ENCODE data around the gene FAM131C.

The FAM131C gene

DNA sequence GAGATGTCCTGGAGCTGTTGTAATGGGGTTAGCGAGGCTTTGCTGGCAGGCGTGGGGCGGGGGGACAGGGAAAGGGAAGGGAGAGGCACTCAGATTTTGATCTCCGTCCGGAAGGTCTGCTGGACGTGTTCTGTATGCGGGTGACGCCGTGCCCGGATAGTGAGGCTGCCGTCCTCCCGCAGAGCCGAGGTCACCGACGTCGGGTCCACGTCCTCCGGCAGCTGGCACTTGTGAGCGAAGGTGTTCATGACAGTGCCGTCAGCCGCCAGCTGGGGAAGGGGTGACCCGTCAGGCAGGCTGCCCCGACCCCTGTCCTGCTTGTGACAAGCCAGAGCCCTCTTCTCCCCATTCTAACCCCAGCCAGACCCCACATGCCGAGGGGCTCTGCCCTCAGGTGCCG is 58.0 kb downstream of the FAM131C start:
- no peak overlapping the region for H3K4me3 ChIP-seq (ENCODE audit: low read depth in 1 of 2, low read length in 1 of 2)
- no peaks in the 10 kb centered on the region for H3K9me3 ChIP-seq
- no peak overlapping the region for H3K27ac ChIP-seq
- TF ChIP-seq, protein P1, sequence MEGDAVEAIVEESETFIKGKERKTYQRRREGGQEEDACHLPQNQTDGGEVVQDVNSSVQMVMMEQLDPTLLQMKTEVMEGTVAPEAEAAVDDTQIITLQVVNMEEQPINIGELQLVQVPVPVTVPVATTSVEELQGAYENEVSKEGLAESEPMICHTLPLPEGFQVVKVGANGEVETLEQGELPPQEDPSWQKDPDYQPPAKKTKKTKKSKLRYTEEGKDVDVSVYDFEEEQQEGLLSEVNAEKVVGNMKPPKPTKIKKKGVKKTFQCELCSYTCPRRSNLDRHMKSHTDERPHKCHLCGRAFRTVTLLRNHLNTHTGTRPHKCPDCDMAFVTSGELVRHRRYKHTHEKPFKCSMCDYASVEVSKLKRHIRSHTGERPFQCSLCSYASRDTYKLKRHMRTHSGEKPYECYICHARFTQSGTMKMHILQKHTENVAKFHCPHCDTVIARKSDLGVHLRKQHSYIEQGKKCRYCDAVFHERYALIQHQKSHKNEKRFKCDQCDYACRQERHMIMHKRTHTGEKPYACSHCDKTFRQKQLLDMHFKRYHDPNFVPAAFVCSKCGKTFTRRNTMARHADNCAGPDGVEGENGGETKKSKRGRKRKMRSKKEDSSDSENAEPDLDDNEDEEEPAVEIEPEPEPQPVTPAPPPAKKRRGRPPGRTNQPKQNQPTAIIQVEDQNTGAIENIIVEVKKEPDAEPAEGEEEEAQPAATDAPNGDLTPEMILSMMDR (IDR thresholded peaks at IDR 0.05): no peak
- peaks cover 6 to 11% of the 10 kb centered on the region in 2 experiments for H3K4me1 ChIP-seq (ENCODE audit: control insufficient read depth in 1 of 2, insufficient read depth in 1 of 2, low read depth in 1 of 2, low read length in 1 of 2)
- no peaks in the 10 kb centered on the region for H3K36me3 ChIP-seq
- H3K27me3 ChIP-seq: peaks cover 28% of the 10 kb centered on the region

DNA sequence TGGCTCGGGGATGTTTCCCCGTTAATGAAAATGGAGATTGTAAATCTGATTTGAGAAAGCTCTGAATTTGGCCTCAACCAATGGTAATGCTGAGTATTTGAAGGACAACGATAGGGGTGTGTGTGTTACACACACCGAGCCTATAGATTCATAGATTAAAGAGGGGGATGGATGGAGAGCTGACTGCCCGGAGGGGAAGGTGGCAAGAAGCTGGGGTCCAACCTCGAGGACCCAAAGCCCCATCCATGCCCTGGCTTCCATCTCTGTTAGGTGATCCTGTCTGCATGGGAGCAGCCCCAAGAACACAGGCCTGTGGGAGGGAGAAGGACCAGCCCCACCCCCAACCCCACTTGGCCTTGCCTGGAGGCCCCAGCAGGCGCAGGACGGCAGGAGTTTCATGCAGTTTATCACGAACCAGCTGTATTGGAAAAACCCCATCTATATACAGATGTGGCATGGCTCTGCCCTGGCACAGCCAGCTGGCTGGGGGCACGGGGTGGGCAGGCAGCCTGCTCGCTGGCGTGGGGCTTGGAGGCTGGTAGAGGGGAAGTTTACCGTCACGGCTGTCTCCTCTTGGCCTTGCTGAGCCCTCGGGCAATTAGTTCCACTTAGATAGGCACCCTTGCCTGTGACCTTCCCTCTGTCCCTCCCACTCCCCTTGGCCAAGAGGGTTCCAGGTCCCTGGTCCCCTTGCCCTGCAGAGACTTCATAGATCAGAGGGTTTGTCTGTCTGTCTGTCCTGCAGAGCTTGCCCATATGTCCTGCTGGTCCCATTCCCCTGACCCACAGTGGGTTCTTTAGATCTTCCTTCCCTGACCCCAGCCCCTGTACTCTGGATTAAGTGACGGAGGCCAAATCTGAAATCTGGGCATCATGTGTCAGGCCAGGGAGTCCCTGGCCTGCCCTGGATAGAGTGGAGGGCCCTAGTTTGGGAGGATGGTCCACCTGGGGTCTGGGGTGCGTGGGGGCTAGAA is 58.7 kb downstream of the FAM131C start:
- Histone ChIP-seq H3K9me3 (no peaks in the 10 kb centered on the region), H3K4me1 (ENCODE audit: control insufficient read depth in 1 of 2, insufficient read depth in 1 of 2, low read depth in 1 of 2, low read length in 1 of 2) (peaks cover 6 to 11% of the 10 kb centered on the region in 2 experiments), H3K27me3 (peaks cover 28% of the 10 kb centered on the region), H3K27ac (no peak overlapping the region), H3K36me3 (no peaks in the 10 kb centered on the region), H3K4me3 (ENCODE audit: low read depth in 1 of 2, low read length in 1 of 2) (no peak overlapping the region)
- TF ChIP-seq, protein P1 (IDR thresholded peaks at IDR 0.05): no peak

DNA sequence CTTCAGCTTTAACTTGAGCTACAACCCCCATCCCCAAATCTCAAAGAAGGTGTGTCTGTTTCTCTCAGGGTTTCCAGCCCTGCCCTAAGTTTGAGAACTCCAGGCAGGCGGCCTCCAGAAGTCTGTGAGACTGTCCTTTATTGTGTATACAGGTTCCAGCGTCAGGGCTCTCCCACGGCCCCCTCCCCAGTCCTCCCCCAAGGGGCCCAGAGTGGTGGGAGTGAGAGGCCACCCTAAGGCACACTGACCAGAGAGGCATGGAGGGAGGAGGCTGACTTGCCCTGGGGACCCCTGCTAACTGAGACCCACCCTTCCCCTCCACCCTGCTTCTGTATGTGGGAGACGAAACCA is 59.6 kb downstream of the FAM131C start:
- Histone ChIP-seq H3K27me3 (peaks cover 28% of the 10 kb centered on the region), H3K4me3 (ENCODE audit: low read depth in 1 of 2, low read length in 1 of 2) (no peak overlapping the region), H3K27ac (no peak overlapping the region), H3K36me3 (no peaks in the 10 kb centered on the region), H3K9me3 (no peaks in the 10 kb centered on the region), H3K4me1 (ENCODE audit: control insufficient read depth in 1 of 2, insufficient read depth in 1 of 2, low read depth in 1 of 2, low read length in 1 of 2) (peaks cover 6 to 11% of the 10 kb centered on the region in 2 experiments)
- TF ChIP-seq, protein P1 (IDR thresholded peaks at IDR 0.05): no peak

DNA sequence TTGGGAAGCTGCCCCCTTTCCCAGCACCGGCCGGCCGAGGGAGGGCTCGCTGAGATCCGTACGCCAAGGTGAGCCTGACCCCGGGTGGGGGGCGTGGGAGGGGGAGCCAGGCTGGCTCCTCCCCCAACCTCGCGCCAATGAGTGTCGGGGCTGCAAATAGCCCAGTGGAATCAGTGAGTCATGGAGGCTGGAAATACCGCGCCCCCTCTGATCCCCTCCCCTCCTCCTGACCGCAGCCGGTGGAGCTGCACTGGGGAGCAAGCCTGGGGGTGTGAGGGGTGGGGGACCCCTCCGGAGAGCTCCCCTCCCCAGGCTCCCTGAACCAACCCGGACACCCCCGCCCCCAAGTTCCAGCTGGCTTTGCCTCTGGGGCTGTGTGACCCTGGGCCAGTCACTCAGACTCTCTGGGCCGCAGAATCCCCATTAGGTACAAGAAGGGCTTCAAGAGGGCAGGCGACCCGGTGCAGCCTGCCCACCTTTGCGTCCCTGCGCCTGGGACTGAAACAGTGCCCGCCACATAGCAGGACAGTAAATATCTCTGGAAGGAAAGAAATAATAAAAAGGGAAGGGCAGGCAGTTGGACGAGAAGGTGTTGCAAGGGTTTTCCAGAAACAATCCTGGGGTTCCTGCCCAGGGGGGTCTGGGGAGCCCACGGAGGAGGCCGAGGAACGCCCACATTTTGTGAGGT is 60.1 kb downstream of the FAM131C start:
- Histone ChIP-seq H3K27ac (no peak overlapping the region), H3K4me1 (ENCODE audit: control insufficient read depth in 1 of 2, insufficient read depth in 1 of 2, low read depth in 1 of 2, low read length in 1 of 2) (peaks cover 6 to 11% of the 10 kb centered on the region in 2 experiments), H3K36me3 (no peaks in the 10 kb centered on the region), H3K9me3 (no peaks in the 10 kb centered on the region), H3K27me3 (peaks cover 28% of the 10 kb centered on the region), H3K4me3 (ENCODE audit: low read depth in 1 of 2, low read length in 1 of 2) (peak overlapping the region in 1 of 2 experiments; percentile 61)
- TF ChIP-seq, protein P1 (IDR thresholded peaks at IDR 0.05): no peak

DNA sequence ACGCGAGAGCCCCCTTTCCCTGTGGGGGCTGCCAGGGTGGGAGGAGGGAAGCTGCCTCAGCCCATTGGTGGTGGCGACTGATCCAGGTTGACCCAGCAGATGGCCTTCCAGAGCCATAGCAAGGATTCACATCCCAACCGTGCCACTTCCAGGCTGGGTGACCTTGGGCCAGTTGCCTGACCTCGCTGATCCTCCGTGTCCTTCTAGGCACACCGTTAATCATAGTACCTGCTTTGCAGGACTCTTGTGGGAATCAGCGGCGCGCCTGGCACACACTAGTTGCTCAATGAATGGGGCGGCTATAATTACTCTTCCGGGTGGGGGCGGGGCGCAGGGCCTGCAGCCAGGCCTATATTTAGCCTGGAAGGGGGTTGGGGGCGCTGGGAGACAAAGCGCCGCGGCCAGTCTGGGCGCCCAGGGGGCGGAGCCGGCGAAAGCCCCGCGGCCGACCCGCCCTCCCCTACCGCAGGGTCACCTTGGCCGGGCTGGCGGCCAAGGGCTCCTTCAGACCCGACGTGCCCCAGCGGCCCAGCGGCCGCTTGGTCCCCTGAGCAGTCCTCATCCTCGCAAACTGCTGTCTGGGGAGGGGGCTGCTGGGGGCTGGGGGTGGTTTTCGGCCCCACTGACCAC is 60.7 kb downstream of the FAM131C start:
- TF ChIP-seq, protein P1 (IDR thresholded peaks at IDR 0.05): no peak
- peak overlapping the region; percentile 56 to 61 for H3K4me3 ChIP-seq (ENCODE audit: low read depth in 1 of 2, low read length in 1 of 2)
- H3K36me3 ChIP-seq: no peaks in the 10 kb centered on the region
- no peak overlapping the region for H3K27ac ChIP-seq
- H3K9me3 ChIP-seq: no peaks in the 10 kb centered on the region
- peaks cover 6 to 11% of the 10 kb centered on the region in 2 experiments for H3K4me1 ChIP-seq (ENCODE audit: control insufficient read depth in 1 of 2, insufficient read depth in 1 of 2, low read depth in 1 of 2, low read length in 1 of 2)
- H3K27me3 ChIP-seq: peaks cover 28% of the 10 kb centered on the region

All from neutrophil (primary cell).